Islet of Langerhans (tissue), 1 donor: ENCODE results near the gene ZNF575.
A peak's percentile ranks its signal among the peaks of the same experiment; 100 is the strongest.

Experiments
- FAIRE-seq: peaks from one replicate; lab custom pipeline; 2011; peaks lifted over from hg19 to GRCh38; lab: Jason Lieb, UNC

ZNF575 gene, protein sequence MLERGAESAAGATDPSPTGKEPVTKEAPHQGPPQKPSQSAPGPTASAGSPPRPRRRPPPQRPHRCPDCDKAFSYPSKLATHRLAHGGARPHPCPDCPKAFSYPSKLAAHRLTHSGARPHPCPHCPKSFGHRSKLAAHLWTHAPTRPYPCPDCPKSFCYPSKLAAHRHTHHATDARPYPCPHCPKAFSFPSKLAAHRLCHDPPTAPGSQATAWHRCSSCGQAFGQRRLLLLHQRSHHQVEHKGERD

DNA sequence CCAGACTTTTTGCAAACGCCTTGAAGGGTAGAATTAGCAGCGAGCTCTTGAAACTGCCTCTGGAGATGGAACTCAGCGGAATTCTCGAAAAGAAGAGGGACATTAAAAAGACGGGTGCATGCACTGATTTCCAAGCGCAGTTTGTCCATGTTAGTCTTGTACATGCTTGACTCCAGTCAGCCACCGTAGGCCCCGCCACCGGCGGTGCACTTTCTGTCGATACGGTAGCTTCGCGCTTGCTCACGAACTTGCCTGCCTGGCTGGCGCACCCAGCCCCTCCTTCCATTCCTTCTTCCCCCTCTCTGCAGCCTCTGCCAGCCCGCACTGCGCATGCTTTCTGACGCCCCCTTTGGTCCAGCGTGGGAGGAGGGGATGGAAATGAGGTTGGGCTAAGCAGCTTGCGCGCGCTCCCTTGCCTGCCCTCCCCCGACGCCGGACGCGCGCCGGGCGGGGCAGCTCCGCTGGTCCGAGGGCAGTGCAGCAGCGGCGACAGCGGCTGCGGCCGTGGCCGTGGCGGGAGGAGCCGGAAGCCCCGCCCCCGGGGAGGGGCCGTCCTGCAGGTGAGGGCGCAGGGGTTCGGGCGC lies at the start of gene ZNF575:
TSS of gene ZNF575 (plus strand) at position 227 of the 584 bp plus-strand sequence. CDS start 1,235 bp downstream, outside the sequence.
- FAIRE-seq = no peak

- no peak for FAIRE-seq
These were observed 49.7 kb upstream of the ZNF575 start for GRCh38 chr19:43483281-43483680.

- no peak for FAIRE-seq
These were observed 47.0 kb upstream of the ZNF575 start for GRCh38 chr19:43485951-43486350.

GRCh38 chr19:43486412-43486811 lies 46.6 kb upstream of the ZNF575 start:
- FAIRE-seq = no peak

GRCh38 chr19:43488179-43488578 lies 44.8 kb upstream of the ZNF575 start:
- FAIRE-seq = no peak

DNA sequence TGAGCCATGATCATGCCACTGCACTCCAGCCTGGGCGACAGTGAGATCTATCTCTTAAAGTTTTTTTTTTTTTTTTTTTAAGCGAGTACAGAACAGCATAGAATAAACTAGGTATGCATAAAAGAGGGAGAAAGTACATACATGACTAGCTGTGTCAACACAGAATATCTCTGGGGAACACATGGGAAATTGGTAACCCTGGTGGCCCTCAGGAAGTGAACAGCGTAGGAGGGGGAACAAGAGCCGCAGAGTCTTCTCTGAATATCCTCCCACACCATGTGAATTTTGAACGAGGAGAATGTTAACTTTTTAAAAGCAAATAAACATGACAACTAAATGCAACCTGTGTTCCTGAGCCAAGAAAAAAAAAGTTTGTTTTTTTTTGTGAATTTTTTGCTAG lies 43.7 kb upstream of the ZNF575 start:
- no peak for FAIRE-seq

DNA sequence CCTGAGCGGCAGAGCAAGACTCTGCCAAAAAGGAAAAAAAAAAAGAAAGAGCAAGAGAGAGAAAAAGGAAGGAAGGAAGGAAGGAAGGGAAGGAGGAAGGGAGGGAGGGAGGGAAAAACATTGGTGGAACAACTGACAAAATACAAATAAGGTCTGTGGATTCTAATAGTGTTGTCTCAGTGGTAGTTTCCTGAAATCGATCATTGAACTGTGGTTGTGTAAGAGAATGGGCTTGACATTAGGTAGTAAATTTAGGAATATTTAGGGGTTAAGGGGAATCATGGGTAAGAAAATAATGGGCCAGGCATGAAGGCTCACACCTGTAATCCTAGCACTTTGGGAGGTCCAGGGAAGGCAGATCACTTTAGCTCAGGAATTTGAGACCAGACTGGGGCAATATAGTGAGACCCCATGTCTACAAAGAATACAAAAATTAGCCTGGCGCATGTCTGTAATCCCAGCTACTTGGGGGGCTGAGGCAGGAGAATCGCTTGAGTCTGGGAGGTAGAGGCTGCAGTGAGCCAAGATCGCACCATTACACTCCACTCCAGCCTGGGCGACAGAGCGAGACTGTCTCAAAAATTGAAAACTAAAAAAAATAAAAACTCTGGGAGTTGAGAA lies 42.9 kb upstream of the ZNF575 start:
- no peak for FAIRE-seq

- no peak for FAIRE-seq
These were observed 42.2 kb upstream of the ZNF575 start for GRCh38 chr19:43490759-43491158.

GRCh38 chr19:43495082-43495481 lies 37.9 kb upstream of the ZNF575 start:
- FAIRE-seq = no peak

- FAIRE-seq = no peak
These were observed 36.0 kb upstream of the ZNF575 start for GRCh38 chr19:43496960-43497359.

DNA sequence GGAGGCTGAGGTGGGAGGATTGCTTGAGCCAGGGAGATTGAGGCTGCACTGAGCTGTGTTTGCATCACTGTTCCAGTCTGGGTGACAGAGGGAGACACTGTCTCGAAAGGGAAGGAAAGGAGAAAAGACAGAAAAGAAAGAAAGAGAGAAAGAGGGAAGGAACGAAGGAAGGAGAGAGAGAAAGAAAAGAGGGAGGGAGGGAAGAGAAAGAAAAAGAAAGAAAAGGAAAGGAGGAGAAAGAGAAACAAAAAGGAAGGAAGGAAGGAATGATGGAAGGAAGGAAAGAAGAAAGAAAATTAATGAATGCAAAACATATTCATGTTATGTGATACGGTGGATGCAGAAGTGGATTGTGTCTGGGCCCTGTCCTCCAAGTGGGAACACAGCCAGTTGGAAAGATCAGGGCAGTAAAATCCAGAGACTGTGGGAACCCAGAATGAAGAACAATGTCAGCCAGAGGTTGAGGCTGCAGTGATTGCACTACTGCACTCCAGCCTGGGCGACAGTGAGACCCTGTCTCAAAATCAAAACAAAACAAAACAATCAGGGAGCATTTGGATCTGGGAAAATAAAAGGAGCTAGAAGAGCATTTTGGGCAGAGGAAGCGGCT lies 34.6 kb upstream of the ZNF575 start:
- FAIRE-seq = no peak

- FAIRE-seq = peak; percentile 21
These were observed 33.9 kb upstream of the ZNF575 start for GRCh38 chr19:43499042-43499441.

- no peak for FAIRE-seq
These were observed 31.1 kb upstream of the ZNF575 start for GRCh38 chr19:43501661-43502418.

- no peak for FAIRE-seq
These were observed 30.5 kb upstream of the ZNF575 start for GRCh38 chr19:43502419-43502976.

GRCh38 chr19:43503501-43504425 lies 29.2 kb upstream of the ZNF575 start:
- no peak for FAIRE-seq

- no peak for FAIRE-seq
These were observed 28.4 kb upstream of the ZNF575 start, which contains the start of gene PHLDB3 for GRCh38 chr19:43504426-43505185. Gene PHLDB3 (minus strand): TSS chr19:43504746. CDS start chr19:43504118, 628 bp downstream.

DNA sequence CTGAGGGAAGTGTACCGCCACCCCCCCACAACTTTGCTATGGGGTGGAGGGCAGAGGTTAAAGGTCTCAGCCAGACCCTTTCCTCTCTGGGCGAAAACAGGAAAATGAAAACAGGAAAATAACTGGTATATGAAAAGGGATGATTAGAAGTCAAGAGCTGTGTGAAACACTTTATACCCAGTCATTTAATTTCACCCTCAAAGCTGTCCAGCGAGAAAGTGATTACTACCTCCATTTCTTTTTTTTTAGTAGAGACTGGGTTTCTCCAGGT lies 27.9 kb upstream of the ZNF575 start:
- FAIRE-seq = no peak

- no peak for FAIRE-seq
These were observed 27.0 kb upstream of the ZNF575 start for GRCh38 chr19:43505941-43506340.

GRCh38 chr19:43506629-43507028 lies 26.4 kb upstream of the ZNF575 start:
- no peak for FAIRE-seq

DNA sequence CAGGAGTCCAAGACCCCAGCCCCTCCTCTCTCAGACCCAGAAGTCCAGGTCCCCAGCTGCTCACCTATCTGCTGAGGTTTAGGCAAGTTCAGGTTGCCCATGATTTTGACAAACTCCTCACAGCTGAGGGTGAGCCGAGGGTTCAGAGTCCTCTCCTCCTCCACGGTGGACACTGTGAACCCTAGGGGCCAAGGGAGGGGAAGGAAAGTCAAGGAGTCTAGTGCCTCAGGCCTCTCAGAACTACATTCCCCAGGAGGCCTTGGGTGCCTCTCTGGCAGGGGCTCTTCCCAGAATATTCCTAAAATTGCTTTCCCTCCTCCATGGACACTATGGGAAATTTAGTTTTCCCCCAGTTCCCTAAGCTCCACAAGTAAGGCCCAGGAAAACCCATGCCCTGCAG lies 25.1 kb upstream of the ZNF575 start:
- FAIRE-seq = no peak

DNA sequence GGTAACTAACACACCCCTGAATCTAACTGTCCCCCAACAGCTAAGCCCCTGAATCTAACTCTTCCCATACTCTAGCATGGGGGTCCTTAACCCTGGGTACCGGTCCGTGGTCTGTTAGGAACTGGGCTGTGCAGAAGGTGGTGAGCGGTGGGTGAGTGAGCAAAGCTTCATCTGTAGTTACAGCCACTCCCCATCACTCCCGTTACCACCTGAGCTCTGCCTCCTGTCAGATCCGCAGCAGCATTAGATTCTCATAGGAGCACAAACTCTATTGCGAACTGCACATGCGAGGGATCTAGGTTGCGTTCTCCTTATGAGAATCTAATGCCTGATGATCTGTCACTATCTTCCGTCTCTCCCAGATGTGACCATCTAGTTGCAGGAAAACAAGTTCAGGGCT lies 22.3 kb upstream of the ZNF575 start:
- no peak for FAIRE-seq
